ENCODE measurements around the gene TMED9. TPM values are rescaled to one million over a fixed set of nuclear protein-coding genes. Genes with fewer than 3 reads are reported as not detected.

The TMED9 gene
- total and polyA plus RNA-seq, 12 donors = 48.3 to 310 (median 69.5) TPM

DNA sequence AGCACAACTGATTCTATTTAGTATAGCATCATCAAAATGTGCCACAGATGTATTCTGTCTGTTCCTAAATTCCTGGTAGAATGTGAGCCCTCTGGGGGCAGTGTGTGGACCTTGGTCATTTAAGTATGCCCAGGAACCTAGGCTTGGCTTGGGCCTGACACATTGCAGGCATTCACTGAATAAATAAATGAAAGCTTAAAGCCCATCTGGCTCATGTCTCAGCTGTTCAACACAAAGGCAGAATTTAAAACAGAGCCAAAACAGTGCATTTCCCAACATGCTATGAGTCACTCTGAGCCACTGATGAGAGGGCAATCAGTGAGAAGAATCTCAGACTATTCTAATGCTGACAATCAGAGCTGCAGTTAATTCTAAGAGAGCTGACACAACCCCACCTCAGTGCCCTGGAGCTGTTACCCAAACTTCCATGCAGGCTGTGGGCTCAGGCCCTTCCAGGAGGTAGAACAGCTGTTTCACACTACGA, 45.7 kb upstream of the TMED9 start:
- peak; percentile 28 to 39 for DNase-seq
- H3K4me1 ChIP-seq = peaks cover 6 to 86% (median 65%) of the 10 kb centered on the region in 9 donors
- no peaks in the 10 kb centered on the region for H3K27me3 ChIP-seq
- peak overlapping the region; percentile 2 to 88 (median 72) for H3K27ac ChIP-seq
- no peak overlapping the region for H3K4me3 ChIP-seq
- H3K9me3 ChIP-seq = no peaks in the 10 kb centered on the region
- ATAC-seq = peak; percentile 63 to 80 (median 72)
- peaks cover 0 to 28% (median 3%) of the 10 kb centered on the region in 9 donors for H3K36me3 ChIP-seq
- 70 to 82% methylated on average over 1 of the region's 1 CpG for WGBS, 2 donors
- intact Hi-C loops (cut with DNase I) = loop anchor here in 1 of 10 donors (10.0 kb wide), 1 partner anchor 49 kb away; the partner anchor contains the start of gene TMED9
- TF ChIP-seq, protein P1, sequence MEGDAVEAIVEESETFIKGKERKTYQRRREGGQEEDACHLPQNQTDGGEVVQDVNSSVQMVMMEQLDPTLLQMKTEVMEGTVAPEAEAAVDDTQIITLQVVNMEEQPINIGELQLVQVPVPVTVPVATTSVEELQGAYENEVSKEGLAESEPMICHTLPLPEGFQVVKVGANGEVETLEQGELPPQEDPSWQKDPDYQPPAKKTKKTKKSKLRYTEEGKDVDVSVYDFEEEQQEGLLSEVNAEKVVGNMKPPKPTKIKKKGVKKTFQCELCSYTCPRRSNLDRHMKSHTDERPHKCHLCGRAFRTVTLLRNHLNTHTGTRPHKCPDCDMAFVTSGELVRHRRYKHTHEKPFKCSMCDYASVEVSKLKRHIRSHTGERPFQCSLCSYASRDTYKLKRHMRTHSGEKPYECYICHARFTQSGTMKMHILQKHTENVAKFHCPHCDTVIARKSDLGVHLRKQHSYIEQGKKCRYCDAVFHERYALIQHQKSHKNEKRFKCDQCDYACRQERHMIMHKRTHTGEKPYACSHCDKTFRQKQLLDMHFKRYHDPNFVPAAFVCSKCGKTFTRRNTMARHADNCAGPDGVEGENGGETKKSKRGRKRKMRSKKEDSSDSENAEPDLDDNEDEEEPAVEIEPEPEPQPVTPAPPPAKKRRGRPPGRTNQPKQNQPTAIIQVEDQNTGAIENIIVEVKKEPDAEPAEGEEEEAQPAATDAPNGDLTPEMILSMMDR (IDR thresholded peaks at IDR 0.05) = no peak

DNA sequence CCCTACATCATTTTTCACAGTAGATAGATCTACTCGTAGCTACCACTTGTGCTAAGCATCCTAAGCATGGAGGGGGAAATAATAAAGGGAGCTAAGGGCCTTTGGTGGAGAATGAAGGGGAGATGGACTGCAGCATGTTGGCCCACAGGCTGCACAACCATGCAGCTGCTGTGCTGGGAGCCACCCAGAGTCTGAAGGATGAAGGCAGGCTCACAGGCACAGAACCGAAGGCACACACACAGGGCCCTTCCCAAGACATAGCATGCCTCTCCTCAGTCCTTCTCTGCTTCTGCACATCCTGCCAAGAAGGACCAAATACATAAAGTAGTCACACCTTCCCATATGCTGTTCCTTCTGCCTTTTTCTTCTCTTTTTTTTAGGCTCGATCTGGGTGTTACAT, 44.3 kb upstream of the TMED9 start:
- Histone ChIP-seq H3K27ac (peak overlapping the region in 4 of 10 donors; percentile 15 to 52 (median 36)), H3K36me3 (peaks cover 0 to 32% (median 7%) of the 10 kb centered on the region in 9 donors), H3K4me1 (peaks cover 11 to 93% (median 69%) of the 10 kb centered on the region in 9 donors), H3K4me3 (no peak overlapping the region), H3K9me3 (no peaks in the 10 kb centered on the region), H3K27me3 (no peaks in the 10 kb centered on the region)
- DNase-seq = no peak
- no peak for ATAC-seq
- intact Hi-C loops (cut with DNase I) = loop anchor here in 1 of 10 donors (10.0 kb wide), 1 partner anchor 47 kb away; the partner anchor contains the start of gene TMED9
- 59 to 75% methylated on average over 3 of the region's 3 CpGs for WGBS, 2 donors
- TF ChIP-seq, protein P1 (IDR thresholded peaks at IDR 0.05) = no peak

DNA sequence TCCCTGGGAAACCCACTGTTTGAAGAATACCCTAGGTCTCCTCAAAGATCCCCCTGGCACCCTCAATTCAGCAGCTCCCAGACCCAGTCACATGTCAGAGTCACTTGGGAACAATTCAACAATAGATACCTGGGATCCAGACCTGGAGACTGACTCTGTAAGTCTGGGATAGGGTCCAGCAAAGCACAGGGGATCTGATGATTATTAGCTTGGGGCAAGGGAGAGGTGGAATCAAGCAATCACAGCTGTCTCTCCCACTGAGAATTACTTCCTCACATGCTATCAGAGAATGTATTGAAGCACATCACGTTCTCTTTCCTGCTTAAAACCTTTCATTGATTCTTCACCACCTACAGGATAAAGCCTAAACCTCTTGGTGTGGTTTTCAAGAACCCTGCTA, 43.5 kb upstream of the TMED9 start:
- H3K36me3 ChIP-seq = peaks cover 0 to 30% (median 7%) of the 10 kb centered on the region in 9 donors
- TF ChIP-seq, protein P1 (IDR thresholded peaks at IDR 0.05) = no peak
- no peak for DNase-seq
- no peaks in the 10 kb centered on the region for H3K27me3 ChIP-seq
- ATAC-seq = no peak
- intact Hi-C loops (cut with DNase I) = loop anchor here in 1 of 10 donors (10.0 kb wide), 1 partner anchor 46 kb away; the partner anchor contains the start of gene TMED9
- WGBS, 2 donors = 31 to 41% methylated on average over 1 of the region's 1 CpG
- H3K4me3 ChIP-seq = no peak overlapping the region
- H3K9me3 ChIP-seq = no peaks in the 10 kb centered on the region
- H3K27ac ChIP-seq = peak overlapping the region in 4 of 10 donors; percentile 15 to 52 (median 33)
- H3K4me1 ChIP-seq = peaks cover 15 to 93% (median 69%) of the 10 kb centered on the region in 9 donors

DNA sequence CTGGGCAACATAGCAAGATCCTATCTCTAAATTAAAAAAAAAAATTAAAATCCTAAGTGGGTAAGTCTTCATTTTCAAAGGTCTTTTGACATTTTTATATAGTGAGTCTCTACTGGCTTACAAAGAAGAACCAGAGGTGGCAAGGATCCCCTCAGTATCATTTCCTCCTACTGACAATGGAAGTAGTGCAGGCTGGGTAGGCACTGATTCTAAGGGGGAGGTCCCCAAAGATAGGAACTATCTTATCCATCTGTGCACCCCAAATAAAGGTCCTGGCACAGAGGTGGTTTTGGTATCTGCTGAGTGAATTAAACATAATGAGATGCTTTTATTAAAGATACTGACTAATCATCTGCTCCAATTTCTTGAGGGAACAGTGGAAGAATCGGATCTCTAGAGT, 41.9 kb upstream of the TMED9 start:
- WGBS, 2 donors = 83 to 86% methylated on average over 1 of the region's 1 CpG
- no peak overlapping the region for H3K4me3 ChIP-seq
- no peak overlapping the region for H3K27ac ChIP-seq
- TF ChIP-seq, protein P1 (IDR thresholded peaks at IDR 0.05) = no peak
- DNase-seq (no peak), ATAC-seq (no peak)
- intact Hi-C loops (cut with DNase I) = loop anchor here in 2 of 10 donors (5.0 kb wide), 1 partner anchor 42 kb away; the partner anchor contains the start of gene TMED9 (in 2 of the 2)
- H3K9me3 ChIP-seq = no peaks in the 10 kb centered on the region
- H3K27me3 ChIP-seq = no peaks in the 10 kb centered on the region
- H3K36me3 ChIP-seq = peaks cover 0 to 30% (median 7%) of the 10 kb centered on the region in 9 donors
- H3K4me1 ChIP-seq = peaks cover 12 to 85% (median 58%) of the 10 kb centered on the region in 9 donors
